ENCODE measurements around the gene ARPC1B.

DNA sequence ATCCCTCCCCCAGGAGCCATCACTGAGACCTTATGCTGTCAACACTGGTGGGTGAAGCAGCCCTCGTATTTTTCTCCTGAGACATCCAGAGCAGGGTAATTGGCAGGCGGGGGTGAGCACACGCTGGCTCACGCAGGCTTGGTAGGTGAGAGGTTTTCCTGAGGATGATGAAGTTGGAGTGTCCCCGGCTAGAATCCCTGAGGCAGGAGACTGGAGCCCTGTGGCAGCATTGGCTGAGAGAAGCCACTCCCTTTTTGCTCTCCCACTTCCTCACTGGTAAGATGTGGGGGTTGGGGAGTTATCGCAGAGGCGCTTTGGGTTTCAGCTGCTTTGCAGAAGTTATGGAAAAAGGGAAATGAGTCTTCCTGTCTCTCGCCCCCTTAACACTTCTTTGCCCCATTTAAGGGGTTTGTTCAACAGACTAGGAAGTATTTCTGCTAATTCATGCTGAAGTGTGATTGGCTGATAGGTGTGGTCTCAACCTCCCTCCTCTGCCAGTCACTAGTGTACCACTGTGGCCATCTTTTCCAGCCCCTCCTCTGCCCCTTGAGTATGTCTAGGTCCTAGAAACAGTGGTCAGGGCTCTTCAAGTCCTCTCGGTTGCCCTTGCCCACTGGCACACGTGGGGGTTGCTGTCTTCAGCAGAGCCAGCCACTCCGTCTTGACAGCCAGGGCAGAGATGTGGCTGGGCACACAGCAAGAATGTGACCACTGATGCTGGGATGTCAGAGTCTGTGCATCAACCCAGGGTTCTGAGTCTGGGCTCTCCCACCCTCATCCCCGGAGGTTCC, 5.7 kb downstream of the ARPC1B start:
- TF ChIP-seq EZH2 (IDR thresholded peaks at IDR 0.05): no peak
- TF ChIP-seq, protein P1, sequence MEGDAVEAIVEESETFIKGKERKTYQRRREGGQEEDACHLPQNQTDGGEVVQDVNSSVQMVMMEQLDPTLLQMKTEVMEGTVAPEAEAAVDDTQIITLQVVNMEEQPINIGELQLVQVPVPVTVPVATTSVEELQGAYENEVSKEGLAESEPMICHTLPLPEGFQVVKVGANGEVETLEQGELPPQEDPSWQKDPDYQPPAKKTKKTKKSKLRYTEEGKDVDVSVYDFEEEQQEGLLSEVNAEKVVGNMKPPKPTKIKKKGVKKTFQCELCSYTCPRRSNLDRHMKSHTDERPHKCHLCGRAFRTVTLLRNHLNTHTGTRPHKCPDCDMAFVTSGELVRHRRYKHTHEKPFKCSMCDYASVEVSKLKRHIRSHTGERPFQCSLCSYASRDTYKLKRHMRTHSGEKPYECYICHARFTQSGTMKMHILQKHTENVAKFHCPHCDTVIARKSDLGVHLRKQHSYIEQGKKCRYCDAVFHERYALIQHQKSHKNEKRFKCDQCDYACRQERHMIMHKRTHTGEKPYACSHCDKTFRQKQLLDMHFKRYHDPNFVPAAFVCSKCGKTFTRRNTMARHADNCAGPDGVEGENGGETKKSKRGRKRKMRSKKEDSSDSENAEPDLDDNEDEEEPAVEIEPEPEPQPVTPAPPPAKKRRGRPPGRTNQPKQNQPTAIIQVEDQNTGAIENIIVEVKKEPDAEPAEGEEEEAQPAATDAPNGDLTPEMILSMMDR (IDR thresholded peaks at IDR 0.05): no peak
- TF ChIP-seq EZH2phosphoT487 (IDR thresholded peaks at IDR 0.05): no peak

Data from neural progenitor cell (in vitro differentiated cells).